ENCODE results near the gene HTRA3.
A peak's percentile ranks its signal among the peaks of the same experiment; 100 is the strongest.
"Not testable (repeated sequence)": the region's sequence is repeated elsewhere in the genome, so short reads cannot be mapped to it uniquely, and the experiment has no call there.

The HTRA3 gene

DNA sequence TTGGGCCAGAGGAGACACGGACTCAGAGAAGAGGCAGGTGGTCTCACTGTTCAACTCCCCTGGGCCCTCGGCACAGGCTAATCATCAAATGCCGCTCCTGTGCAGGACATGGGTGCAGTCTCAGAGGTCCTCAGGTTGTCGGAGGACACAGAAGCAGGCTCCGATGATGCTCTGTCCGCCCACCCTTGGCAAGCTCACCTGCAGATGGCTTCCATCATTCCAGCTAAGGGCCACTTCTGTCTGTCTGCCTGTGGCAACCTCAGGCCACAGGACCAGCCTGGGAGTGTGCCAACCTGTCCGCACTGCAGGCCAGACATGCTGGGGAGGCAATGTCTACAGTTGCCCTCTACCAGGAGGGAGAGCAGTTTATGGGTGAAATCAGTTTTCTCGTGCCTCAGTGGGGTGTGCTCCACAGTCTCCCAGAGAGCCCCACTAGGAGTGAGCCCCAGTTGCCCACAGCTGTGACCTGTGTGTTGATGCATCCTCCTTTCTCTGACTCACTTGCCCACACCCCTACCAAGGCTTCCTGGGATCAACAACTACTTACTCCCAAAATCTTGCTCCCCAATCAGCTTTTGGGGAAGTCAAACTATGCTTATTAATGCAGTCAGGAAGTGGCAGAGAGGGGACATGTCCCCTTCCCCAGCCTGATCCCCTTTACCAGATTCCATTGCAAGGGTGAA is 55.9 kb downstream of the HTRA3 start:
- no peak for DNase-seq (ENCODE audit: low read depth)

DNA sequence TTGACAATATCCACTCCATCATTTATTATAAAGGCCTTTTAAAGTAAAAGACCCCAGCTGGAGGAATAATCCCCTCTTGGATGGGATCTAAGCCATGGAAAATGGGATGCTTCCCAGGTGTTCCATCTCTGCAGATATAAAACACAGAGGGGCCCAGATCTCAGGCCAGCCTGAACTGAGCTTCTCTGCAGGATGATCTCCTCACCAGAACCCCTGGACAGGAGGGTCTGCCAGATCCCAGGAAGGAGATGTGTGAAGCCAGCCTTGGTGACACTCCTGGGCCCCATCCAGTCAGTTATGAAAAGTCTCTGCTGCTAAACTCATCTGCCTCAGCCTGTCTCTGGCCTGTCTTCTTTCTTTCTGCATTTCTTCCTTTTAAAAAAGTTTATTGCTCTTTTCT is 56.7 kb downstream of the HTRA3 start:
- DNase-seq (ENCODE audit: low read depth) = no peak

DNA sequence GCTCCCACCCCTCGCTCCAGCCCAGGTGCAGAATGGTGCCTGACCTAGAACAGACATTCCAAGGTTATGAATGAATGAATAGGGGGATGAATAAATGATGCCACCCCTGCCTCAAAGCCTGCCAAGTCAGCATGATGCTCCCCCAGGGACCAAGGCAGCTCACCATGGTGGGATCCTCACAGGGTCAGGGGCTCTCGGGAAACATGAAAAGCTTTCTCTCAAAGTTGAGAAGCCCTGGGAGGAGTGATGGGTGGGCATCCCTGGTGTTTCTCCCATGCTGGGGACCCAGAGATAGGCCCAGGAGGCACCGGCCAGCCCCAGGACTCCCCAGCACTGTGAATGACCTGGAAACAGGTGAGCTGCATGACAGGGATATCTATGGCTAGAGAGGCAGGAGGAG is 58.9 kb downstream of the HTRA3 start:
- DNase-seq (ENCODE audit: low read depth) = no peak

DNA sequence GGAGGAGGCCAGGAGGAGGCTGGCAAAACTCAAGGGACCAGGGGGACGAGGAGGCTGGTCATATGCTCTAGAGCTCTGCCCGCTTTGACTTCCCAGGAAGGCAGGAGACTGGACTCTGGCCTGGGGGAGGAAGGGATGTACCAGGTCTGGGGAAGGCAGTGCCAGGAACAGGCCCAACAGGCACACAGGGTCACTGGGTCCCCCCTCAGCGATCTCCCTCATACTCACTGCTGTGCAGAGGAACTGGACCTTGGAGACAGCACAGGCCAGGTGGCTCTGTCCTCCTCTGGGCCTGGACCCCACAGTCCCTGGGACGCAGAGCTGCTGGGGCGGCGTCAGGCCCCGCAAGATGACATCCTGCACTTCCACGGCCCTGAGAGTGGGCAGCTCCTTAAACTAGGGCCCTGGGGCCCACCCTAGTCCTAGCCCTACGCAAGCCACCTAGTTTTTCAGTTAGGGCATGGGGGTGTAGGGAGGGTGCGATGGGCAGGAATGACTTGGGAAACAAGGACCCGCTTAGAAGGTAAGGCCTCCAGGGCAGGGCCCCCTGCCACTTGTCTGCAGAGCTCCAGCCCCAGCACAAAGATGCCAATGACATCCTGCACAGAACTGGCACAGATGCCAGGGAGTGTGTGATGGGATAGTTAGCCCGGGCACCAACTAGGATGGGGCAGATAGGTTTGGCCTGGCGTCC is 59.5 kb downstream of the HTRA3 start:
- DNase-seq (ENCODE audit: low read depth) = no peak

DNA sequence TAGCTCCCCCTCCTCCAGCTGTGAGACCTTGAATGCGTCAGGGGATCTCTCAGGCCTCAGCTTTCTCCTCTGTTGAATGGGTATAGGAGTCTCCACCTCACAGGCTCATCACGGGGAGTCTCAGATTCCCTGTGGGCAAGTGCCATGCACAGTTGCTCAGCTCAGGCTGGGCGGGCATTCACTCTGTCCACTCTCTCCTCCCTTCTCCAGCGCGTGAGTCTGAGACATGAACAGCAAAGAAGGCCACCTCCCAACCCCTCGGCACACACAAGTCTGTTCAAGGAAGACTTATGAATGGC is 60.0 kb downstream of the HTRA3 start:
- no peak for DNase-seq (ENCODE audit: low read depth)

DNA sequence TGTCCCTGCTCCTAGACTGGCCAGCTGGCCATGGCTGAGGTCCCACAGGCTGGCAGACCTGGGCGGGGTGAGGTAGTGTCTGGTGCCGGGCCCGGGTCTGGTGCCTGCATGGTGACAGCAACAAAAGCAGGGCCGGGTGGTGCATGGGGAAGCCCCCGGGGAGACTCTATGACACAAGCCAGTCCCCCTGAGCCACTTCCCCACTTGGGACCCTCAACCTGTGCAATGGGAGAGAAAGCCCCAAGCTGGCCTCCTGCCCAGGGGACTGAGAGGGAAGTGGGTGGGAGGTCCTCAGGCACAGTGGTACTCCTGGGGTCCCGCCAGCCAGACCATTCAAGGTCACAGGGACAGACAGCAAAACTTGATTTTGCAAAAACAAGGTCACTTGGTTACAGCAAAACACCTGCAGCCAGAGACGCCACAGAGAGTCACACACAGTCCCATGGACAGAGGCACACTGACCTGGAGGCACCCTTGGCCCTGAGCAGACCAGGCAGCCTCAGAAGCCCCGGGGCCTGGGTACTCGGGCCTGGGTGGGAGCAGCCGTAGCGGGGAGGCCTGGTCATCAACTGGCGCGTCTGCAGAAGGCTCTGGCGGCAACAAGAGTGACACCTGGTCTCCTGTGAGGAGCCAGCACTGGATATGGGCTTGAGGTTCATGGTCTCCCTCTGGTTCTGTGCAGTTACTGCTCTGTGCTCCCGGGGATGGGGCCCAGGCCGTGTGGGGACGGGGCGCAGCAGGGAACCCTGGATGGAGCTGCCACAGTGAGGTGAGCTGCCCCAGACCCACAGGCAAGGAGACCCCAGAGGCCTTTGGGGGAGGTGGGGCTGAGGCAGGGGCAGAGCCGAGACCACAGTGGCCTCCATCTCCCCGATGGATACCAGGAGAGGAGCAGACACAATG is 60.6 kb downstream of the HTRA3 start:
- DNase-seq (ENCODE audit: low read depth) = no peak

DNA sequence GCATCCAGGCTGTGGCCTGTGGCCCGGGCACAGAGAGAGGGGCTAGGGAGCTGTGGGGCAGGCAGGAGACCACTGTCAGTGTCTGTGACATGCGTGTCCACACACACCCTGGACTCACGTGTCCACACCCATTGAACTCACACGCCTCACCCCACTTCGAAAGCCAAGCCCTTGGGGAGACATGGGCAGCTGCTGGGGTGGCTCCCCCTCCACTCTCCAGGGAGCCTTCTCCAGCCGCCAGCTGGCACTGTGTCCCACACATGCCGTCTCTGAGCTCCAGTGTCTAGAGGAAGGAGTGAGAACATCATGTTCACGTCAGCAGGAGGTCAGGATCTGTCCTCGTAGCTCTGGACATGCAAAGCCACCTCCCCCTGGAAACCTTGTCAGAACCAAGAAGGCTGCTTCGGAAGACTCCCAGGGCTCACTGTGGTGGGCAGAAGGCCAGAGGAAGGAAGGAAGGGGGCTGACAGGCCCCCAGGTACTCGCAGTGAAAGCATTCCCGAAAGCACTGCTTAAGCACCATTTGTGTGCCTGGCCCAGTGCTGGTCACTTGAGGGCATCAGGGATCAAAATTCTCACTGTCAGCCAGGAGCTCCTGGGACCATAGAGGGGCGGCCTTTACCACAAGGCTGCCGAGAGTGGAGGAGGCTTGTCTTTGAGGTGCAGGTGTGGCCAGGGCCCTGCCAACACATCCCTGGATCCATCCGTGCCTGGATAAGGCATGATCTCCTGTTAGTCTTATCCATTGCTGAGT is 61.4 kb downstream of the HTRA3 start:
- no peak for DNase-seq (ENCODE audit: low read depth)

DNA sequence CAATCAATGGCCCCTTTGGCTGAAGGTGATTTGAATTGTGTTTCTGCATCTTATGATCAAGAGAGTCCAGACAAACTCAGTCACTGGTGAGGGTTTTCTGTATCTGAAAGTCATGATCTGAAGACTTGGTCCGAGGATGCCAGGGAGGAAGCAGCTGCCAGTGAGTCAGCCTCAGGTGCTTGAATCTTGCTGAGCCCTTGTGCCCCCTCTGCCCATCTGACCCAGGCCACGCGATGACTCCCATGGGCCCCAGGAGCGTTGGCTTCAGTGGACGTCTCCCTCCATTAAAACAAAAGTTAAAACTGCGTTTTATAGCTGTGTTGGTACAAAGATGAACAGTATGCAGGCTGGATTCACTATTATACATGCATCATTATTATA is 62.0 kb downstream of the HTRA3 start:
- no peak for DNase-seq (ENCODE audit: low read depth)

DNA sequence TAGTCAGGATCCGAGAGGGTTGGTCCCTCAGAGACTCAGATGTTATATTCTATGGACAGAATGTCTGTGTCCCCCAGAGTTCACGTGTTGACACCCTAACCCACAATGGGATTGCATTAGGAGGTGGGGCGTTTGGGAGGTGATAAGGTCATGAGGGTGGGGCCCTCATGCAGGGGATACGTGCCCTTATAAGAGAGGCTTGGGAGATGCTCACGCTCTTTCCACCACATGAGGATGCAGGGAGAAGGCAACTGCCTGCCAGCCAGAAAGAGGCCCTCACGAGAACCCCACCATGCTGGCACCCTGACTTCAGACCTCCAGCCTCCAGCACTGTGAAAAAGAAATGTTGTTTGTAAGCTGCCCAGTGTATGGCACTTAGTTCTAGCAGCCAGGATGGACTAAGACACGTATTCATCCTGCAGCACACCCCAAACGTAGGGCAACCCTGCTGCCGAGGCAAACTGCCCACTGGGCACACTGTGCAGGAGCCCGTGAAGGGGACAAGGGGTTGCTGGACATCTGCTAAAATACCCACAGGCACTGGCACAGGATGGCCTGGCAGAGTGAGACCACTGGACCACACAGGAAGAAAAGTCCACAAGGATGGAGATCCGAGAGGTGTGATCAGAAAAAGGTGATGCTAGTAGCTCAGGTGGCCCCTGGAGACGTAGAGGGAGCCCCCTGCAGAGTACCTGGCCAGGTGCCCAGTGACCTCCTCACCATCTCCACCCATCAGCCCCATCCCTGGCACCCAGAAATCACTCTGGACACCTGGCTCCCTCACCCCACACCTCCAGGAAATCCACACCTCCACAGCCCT is 62.7 kb downstream of the HTRA3 start:
- DNase-seq (ENCODE audit: low read depth) = no peak

DNA sequence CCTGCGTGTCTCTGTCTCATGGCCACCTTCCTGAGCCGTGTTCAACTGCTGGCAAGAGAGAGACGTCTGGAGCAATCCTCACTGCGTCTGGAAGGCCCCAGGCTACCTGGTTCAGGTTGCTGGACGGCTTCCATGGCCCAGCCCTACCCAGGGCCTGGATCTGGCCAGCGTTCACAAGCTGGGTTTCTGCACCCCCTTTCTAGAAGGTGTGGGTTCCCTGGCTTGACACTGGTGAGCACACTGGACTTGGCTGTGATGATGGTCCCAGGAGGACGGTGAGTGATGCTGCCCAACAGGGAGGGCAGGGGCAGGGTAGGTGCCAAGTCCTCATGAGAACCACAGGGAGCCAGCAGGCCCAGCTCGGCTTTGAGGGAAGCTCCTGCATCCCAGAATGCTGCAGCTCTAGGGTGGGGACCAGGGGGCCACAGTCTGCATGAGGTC is 63.4 kb downstream of the HTRA3 start:
- no peak for DNase-seq (ENCODE audit: low read depth)

DNA sequence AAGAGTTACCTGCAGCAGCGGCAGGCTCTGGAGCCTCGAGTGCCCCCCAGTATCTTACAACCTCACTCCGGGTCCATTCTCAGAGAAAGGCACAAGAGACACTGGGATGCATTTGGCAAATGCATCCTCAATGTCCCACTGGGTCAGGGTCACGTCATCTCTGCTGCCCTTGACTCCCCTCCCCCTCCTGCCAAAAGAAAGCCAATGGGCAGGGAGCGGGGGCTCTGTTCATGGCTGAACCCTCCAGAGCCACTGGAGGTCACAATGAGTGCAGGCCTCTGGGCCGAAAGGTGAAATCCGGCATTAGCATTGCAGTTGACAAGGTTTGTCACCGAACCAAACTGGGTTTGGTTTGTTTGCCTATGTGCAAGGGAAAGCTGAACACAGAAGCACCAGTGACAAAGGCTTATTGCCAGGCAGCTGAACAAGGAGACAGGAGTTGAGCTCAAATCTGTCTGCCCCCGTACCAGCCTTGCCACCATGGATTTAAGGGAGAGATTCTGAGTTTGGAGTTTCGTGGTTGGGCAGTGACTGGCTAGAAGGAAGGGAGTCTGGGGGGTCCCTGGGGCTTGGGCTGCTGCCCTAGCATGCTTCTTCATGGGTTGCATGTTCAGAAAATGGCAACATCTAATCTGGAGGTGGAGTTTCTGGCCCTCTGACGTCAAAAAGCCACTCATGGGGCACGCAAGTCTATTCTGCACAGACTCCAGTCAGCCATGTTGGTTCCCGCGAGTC is 64.3 kb downstream of the HTRA3 start:
- DNase-seq (ENCODE audit: low read depth) = no peak

DNA sequence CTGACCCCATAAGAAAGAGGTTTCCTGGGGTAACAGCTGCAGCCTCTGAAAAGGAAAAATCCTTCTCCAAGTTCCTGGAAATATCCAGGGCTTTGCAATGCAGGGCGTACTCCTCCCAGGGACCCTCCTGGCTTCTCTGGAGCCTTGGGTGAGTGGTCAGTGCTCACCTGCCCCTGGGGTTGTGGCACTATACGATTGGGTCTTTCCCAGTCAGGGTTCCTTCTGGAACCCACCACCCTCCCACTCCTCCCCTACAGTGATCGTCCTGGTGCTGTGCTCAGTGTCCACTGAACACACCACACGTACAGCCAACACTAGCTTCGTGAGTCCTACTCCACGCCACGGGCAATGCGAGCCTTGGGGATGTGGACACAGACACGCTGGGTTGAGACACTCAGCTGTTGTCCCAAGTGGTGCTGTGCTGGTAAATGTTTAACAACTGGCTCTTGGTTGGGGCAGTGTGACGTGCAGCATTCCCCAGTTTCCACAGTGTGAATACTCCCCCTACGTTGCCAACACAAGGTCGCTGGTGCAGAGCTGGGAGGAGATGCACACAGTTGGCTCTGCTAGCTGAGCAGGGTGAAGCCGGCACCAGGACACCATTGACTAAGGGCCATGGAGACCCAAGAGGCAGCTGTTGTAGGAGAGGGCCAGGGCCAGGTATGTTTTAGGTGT is 65.4 kb downstream of the HTRA3 start:
- no peak for DNase-seq (ENCODE audit: low read depth)

DNA sequence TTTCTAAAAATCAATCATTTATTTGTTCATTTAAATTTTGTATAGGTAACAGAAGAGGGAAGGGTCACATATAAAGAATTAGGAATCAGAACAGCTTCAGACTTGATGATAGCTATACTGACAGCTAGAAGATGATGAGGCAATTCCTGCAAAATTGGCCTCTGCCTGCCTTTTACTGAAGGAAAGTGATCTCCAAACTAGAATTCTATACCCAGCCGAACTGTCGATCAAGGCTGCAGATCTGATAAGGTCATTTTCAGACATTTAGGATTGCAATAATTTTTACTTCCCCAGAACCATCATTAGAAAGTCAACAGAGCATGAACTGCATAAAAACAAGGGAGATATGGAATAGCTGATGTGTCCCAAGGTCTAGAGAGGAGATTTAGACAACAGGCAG is 66.3 kb downstream of the HTRA3 start:
- DNase-seq (ENCODE audit: low read depth) = no peak

DNA sequence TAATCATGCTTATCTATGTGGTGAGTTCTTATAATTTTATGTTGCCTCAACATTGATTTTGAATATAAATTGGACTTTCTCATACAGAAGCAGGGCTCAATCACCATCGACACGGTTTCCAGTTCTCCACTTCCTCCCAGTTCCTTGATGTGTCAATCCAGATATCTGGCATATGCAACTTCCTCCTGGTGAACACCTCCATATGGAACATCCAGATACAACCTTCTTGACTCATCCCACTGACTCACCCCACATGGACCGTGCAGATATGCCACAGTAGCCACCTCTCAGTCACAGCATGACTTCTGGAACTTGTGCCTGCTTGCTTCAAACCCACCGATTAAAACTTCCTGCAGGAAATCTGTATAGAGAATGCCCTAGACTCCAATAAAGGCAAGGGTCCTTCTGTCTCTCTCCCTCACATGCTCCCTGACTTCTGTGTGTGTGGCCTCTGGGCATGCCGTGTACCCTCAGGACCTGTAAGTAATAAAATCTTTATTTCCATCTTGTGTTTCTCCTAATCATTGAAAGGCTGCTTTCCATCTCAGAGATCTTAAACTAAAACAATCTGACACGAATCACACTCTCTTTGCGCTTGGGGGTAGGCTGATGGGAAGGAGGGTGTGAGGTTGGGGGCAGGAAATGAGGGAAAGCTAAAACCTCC is 67.0 kb downstream of the HTRA3 start:
- peak; percentile 85 for DNase-seq (ENCODE audit: low read depth)

DNA sequence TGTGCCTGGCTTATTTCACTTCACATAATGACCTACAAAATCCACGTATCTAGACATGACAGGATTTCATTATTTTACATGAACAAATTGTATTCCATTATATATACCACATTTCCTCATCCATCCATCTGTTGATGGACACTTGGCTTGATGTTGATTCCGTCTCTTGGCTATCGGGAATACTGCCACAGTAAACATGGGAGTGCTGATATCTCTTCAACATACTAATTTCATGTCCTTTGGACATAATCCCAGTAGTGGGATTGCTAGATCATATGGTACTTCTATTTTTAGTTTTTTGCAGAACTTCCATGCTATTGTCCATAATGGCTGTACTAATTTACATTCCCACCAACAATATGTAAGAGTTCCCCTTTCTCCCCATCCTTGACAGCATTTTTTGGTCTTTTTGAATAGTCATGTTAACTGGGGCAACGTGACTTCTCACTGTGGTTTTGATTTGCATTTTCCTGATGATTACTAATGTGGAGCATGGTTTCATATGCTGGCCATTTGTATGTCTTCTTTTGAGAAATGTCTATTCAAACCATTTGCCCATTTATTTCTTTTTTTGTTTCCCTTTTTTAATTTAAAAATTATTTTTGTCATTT is 68.9 kb downstream of the HTRA3 start:
- DNase-seq (ENCODE audit: low read depth) = no peak

DNA sequence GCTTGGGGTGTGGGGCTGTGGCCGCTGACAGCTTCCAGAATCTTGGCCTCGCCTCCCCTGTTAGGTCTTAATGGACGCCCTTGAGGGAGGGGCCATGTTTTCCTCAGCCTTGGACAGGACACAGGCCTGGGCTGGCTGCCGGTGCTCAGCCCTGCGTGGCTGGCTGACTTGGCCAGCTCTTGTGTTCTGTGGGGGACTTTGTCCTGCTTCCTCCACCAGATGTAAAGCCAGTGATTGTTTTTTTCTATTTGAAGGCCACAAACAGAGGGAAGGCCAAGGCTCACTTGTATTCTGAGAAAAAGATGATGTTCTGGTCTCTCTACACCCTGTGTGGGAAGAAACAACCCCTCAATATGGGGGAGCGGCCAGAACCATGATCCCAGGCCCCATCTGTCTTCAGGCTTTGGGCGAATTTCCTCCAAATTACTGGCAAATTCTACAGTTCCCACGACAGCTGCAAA is 71.3 kb downstream of the HTRA3 start:
- no peak for DNase-seq (ENCODE audit: low read depth)

DNA sequence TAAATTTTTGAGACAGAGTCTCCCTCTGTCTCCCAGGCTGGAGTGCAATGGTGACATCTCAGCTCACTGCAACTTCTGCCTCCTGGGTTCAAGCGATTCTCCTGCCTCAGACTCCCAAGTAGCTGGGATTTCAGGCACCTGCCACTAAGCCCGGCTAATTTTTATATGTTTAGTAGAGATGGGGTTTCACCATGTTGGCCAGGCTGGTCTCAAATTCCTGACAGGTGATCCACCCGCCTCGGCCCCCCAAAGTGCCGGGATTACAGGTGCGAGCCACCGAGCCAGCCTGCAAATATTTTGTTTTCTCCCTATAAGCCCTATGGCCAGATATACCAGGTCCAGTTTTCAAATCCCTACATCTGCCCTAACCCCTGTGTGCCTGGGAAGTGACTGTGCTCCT is 71.7 kb downstream of the HTRA3 start:
- not testable (repeated sequence) for DNase-seq (ENCODE audit: low read depth)

DNA sequence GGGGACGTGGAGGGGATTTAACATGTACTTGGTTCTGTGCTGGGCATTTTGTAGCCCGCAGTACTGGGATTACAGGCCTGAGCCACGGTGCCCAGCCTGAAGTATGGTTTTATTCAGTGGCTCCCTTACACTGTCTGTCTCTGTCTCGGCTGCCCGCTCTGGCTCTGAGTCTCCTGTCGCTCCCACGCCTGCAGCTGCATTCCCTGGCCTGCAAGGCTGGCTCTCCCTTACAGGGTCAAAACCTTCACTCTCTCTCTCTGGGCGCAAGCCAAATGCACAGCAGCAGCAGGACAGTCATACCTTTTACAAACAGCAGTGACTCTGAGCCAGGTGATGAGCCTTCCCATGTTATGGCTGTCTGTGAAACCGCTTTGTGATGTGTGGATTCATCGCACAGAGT is 72.1 kb downstream of the HTRA3 start:
- DNase-seq (ENCODE audit: low read depth) = no peak

DNA sequence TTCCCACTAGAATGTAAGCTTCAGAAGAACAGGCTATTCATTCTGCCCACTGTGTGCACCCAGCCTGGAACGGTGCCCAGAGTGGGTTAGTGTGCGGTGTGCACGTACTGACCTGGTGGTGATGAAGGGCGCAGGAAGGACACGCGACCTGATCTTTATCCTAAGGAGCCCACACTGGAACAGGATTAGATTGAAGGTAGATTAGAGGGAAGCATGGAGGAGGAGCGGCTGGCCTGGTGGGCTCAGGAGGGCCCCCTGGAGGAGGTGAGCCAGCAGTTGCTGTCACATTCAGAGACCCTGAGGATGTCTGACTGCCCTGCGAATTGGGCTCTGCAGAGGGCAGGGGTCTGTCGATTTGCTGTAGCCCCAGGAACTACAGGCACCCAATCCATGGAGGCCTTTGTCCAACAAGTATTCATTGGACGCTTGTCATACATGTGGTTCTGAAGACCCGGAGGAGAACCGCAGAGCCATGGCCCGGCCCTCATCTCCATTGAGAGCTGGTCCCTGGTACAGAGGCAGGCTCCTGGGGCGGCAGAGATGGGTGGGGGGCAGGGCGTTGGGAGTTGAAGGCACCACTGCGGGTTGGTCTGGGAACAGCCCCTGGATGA is 73.2 kb downstream of the HTRA3 start:
- DNase-seq (ENCODE audit: low read depth) = peak; percentile 15

All from ELR (cell line).